RWPE1 (cell line): ENCODE measurements around the gene P4HA2.

Experiments used
- CTCF ChIA-PET: fragments of 350-600 bp; sonication (Branson Sonifier 250); formaldehyde crosslinking; extraction: SDS; loops from one replicate; lab custom pipeline; 2021; lab: Yijun Ruan, JAX
- POLR2A ChIA-PET: fragments of 400-600 bp; formaldehyde crosslinking; extraction: SDS; loops from one replicate; lab custom pipeline; 2020; ENCODE audit warnings: antibody characterized with exemption; ENCODE audit not compliant: low non-redundant PET; lab: Yijun Ruan, JAX
- DNase-seq: peaks from one replicate; pipeline ENCODE4 v3.0.0; 2012; ENCODE audit warnings: low spot score
- H3K27ac ChIP-seq: fragments of 450-650 bp; 2 replicates; pipeline ENCODE4 v1.5.1; 2017
- TF ChIP-seq, protein P1 (sequence below): fragments of 450-650 bp; conservative IDR thresholded peaks from 2 replicates; pipeline ENCODE4 v1.5.1; 2017; ENCODE audit warnings: low read depth, mild to moderate bottlenecking

Gene P4HA2

DNA sequence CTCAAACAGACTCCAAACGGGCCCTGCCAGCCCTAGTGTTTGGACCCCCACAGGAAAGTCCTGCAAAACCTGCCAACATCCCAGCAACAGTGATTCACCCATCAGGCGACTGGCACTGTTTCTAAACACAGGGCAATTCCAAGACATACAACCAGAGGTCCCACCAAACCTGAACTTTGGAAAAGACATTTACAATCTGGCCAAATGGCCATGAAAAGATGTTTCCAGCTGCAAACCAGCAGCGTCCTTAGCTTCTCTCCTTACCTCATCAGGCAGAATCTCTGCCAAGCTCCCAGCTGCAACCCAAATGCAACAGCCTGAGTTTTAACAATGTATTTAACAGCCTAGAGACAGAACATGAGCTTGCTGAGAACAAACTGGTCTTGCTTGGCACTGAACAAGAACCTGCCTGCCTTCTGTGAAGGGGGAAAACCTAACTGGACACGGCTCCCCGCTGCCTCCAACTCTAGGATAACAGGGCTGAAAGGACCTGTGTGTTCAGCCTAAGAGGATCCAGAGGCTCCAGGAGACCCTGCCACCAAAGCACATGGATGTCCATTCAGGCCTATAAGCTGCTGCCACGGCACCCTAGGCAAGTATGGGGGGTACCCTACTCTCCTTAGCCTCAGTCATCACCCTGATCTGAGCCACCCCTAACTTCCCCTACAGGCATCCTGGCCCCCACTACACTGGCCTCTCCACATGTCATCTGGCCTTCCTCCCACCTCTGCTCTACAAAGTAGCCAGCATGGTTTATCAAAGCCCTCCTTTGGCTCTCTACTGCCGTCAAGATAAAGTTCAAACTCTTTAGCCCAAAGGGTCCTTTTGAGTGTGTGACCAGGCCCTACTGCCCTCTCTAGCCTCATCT lies 5.6 kb downstream of the P4HA2 start:
- TF ChIP-seq, protein P1, sequence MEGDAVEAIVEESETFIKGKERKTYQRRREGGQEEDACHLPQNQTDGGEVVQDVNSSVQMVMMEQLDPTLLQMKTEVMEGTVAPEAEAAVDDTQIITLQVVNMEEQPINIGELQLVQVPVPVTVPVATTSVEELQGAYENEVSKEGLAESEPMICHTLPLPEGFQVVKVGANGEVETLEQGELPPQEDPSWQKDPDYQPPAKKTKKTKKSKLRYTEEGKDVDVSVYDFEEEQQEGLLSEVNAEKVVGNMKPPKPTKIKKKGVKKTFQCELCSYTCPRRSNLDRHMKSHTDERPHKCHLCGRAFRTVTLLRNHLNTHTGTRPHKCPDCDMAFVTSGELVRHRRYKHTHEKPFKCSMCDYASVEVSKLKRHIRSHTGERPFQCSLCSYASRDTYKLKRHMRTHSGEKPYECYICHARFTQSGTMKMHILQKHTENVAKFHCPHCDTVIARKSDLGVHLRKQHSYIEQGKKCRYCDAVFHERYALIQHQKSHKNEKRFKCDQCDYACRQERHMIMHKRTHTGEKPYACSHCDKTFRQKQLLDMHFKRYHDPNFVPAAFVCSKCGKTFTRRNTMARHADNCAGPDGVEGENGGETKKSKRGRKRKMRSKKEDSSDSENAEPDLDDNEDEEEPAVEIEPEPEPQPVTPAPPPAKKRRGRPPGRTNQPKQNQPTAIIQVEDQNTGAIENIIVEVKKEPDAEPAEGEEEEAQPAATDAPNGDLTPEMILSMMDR, result no peak; the same call in 1 of the 2 replicates
- no peak for DNase-seq
- peak overlapping the region; percentile 93 for H3K27ac ChIP-seq
- POLR2A ChIA-PET, result no interaction called here
- CTCF ChIA-PET, result interaction anchor here (0.6 kb wide), 1 partner anchor 285 kb away, joined by 3 read pairs; no protein-coding TSS in a partner anchor

DNA sequence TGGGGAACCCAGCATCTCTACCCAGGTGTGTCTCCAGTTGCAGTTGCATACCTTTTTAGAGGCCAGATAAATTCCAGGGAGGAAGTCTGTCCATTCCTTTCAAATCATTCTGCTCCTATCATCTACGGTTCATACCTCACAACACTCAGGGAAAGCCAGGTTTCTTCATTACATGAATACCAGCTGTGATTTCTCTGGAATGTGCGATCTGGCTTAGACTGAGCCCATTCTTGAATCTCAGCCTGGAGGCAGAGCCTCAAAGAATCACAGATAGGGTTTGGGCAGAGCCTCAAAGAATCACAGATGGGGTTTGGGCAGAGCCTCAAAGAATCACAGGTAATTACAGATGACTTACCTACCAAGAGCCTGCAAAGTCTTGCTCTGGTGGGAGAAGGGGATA lies 7.2 kb downstream of the P4HA2 start:
- TF ChIP-seq, protein P1, result no peak
- ChIA-PET POLR2A (no interaction called here), CTCF (no interaction called here)

DNA sequence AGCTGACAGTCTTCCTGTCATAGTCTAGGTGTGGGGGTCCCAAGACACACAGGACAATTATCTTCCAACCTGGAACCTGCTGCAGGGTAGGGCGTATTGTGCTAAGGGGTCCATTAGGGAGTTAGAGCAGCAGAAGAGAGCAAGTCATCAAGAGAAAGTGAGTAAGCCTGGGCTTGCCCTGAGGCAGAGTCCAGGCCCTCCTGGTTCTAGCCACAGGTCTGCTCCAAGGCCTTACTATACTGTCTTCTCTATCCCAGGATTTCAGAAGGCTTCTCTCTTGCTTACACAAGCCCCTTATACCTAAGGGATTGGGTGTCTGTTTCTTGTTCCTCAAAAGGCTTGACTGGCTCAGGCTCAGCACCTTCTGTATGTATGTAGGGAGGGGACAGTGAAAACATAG lies 7.7 kb downstream of the P4HA2 start:
- TF ChIP-seq, protein P1, result no peak
- peak overlapping the region; percentile 66 for H3K27ac ChIP-seq
- DNase-seq, result no peak
- ChIA-PET CTCF (no interaction called here), POLR2A (no interaction called here)

More for the DNA sequence above, 7.2 kb downstream of the P4HA2 start:
- no peak for DNase-seq
- peak overlapping the region; percentile 66 for H3K27ac ChIP-seq

DNA sequence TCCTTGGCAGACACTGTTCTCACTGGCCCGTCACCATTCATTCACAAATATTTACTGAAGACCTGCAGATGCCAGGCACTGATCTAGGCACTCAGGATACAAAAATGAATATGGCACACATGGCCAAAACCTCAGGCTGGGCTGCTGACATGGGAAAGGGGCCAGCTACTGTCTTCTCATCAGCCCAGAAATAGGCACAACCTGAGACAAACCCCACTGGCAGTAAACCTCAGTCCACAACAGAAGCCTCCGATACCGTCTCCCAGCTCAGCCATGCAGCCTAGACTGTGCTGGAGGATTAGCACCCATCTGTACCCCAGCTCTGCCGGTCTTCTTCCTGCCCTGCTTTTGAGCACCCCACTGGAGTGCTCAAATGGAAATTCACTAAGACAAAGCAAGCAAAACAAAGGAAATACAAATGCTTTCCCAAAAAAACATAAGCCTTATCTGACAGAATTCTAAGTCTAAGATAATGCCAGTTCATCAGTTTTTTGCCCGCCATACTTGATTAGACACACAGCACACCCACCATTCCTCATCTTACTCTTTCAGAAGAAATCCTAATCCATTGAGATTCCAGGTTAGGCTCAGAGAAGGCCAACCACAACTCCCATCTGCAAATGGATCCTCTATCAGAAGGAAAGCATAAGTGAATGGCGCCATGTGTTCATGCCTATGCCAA lies 8.2 kb downstream of the P4HA2 start:
- ChIA-PET CTCF (interaction anchor here (0.7 kb wide), 1 partner anchor 18 kb away, joined by 4 read pairs; no protein-coding TSS in a partner anchor), POLR2A (interaction anchor here (0.6 kb wide), 1 partner anchor 202 kb away, joined by 11 read pairs; no protein-coding TSS in a partner anchor)

DNA sequence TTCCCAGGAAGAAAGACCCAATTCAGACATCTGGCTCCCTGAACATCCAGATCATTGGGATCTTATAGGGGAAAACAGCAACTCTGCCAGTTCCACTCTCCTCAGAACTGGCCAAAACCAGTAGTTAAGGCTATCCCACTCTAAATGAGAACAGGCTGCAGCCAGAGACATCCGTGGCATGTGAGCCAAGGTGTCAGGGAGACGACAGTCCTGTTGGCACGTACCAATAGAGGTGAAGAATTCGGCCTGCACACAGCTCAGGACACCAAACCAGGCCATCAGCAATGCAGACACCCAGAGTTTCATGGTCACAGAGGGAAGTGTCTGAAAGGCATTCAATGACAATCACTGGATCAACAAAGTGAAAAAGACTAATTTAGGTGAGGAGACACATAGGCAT lies 9.3 kb downstream of the P4HA2 start:
- CTCF ChIA-PET, result no interaction called here
- peak overlapping the region; percentile 8 for H3K27ac ChIP-seq
- DNase-seq, result no peak
- TF ChIP-seq, protein P1, result no peak
- POLR2A ChIA-PET, result interaction anchor here (0.5 kb wide), 1 partner anchor 177 kb away, joined by 6 read pairs; no protein-coding TSS in a partner anchor

More for the DNA sequence above, 8.2 kb downstream of the P4HA2 start:
- TF ChIP-seq, protein P1, result no peak
- DNase-seq, result no peak
- peak overlapping the region; percentile 66; the same call in 1 of the 2 replicates for H3K27ac ChIP-seq

DNA sequence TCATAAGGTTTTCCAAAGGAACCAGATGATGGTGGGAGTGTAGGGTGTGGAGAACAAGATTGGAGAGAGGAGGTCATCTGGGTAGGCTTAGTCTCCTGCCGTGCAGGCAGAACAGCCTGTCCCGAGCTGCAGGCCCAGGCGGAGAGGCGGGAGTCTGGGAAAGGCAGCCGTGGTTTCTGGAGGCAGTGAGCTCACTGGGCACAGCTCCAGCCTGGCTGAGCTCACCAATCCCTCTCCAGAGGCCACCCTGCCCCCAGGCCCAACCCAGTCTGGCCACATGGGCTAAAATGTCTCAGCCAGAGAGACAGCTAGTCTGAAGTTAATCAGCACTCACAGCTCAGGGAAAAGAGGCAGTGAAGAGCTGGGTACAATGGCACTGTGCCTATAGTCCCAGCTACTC lies 12.3 kb downstream of the P4HA2 start:
- peak overlapping the region; percentile 85 for H3K27ac ChIP-seq
- ChIA-PET POLR2A (interaction anchor here (1.0 kb wide), 1 partner anchor 12 kb away, joined by 3 read pairs; the partner anchor contains the start of gene P4HA2), CTCF (interaction anchor here (0.8 to 1.4 kb wide), 3 partner anchors 23 to 150 kb away, joined by 3 to 6 read pairs (median 3); partner anchors contain the start of gene SLC22A4)
- TF ChIP-seq, protein P1, result no peak
- peak; percentile 98 for DNase-seq
